IMR-90 (cell line): ENCODE measurements around the gene TBC1D22A. TPM values are rescaled to one million over a fixed set of nuclear protein-coding genes. Genes with fewer than 3 reads are reported as not detected.

Experiments used
- ATAC-seq: fragments of 200-7000 bp; cut with Tn5 transposase; 2 replicates; pipeline ENCODE4 v1.9.1; 2020; ENCODE audit warnings: low read depth, mild to moderate bottlenecking, moderate library complexity
- BruUV-seq: library from RNA; stranded (reverse); fragments of 400-500 nt; replicated peaks from 2 replicates; lab custom pipeline; 2021; lab: Mats Ljungman, UMichigan
- CTCF ChIA-PET: fragments of 300-600 bp; formaldehyde crosslinking; extraction: SDS; loops from one replicate; lab custom pipeline; 2021; ENCODE audit warnings: antibody characterized with exemption; lab: Yijun Ruan, JAX
- POLR2A ChIA-PET: fragments of 300-600 bp; sonication (Branson Sonifier 250); formaldehyde crosslinking; loops from one replicate; lab custom pipeline; 2022; ENCODE audit warnings: antibody characterized with exemption; ENCODE audit not compliant: unreplicated experiment; lab: Charles Lee
- DNase-seq: peaks from one replicate; pipeline ENCODE4 v3.0.0; 2013
- H2AFZ ChIP-seq: replicated peaks from 2 replicates; pipeline ENCODE3; 2013; ENCODE audit warnings: low read length, mild to moderate bottlenecking; ENCODE audit not compliant: poor library complexity
- H2AK5ac ChIP-seq: 2 replicates; pipeline ENCODE4 v1.6.1; 2013; ENCODE audit warnings: low read depth, low read length, inconsistent platforms
- H2AK9ac ChIP-seq: replicated peaks from 2 replicates; pipeline ENCODE3; 2013; ENCODE audit warnings: mild to moderate bottlenecking, low read depth, low read length, moderate library complexity; ENCODE audit not compliant: poor library complexity
- H2BK120ac ChIP-seq: 2 replicates; pipeline ENCODE4 v1.6.1; 2013; ENCODE audit warnings: low read depth, low read length, inconsistent platforms
- H2BK15ac ChIP-seq: 3 replicates; pipeline ENCODE4 v1.6.1; 2013; ENCODE audit warnings: low read depth, low read length, inconsistent platforms
- H2BK20ac ChIP-seq: 2 replicates; pipeline ENCODE4 v1.6.1; 2013; ENCODE audit warnings: low read depth, mild to moderate bottlenecking, inconsistent platforms, low read length, moderate library complexity
- H2BK5ac ChIP-seq: 2 replicates; pipeline ENCODE4 v1.6.1; 2013; ENCODE audit warnings: mild to moderate bottlenecking, low read depth, low read length, inconsistent platforms; ENCODE audit not compliant: poor library complexity, severe bottlenecking
- H3K14ac ChIP-seq: replicated peaks from 2 replicates; pipeline ENCODE4 v1.6.1; 2013; ENCODE audit warnings: low read depth, low read length, inconsistent platforms
- H3K18ac ChIP-seq: 2 replicates; pipeline ENCODE4 v1.6.1; 2013; ENCODE audit warnings: low read depth, low read length, control low read depth
- H3K23ac ChIP-seq: 2 replicates; pipeline ENCODE4 v1.6.1; 2013; ENCODE audit warnings: low read depth, low read length, inconsistent platforms
- H3K27ac ChIP-seq: 2 replicates; pipeline ENCODE4 v1.5.1; 2013; ENCODE audit warnings: mild to moderate bottlenecking, control low read depth, low read length; ENCODE audit not compliant: insufficient read depth
- H3K27me3 ChIP-seq: 2 replicates; pipeline ENCODE4 v1.6.1; 2013; ENCODE audit warnings: low read length; ENCODE audit not compliant: control insufficient read depth, insufficient read depth
- H3K36me3 ChIP-seq: 2 replicates; pipeline ENCODE4 v1.6.1; 2013; ENCODE audit warnings: low read length, mixed read lengths; ENCODE audit not compliant: control insufficient read depth, insufficient read depth
- H3K4ac ChIP-seq: 2 replicates; pipeline ENCODE4 v1.6.1; 2013; ENCODE audit warnings: low read depth, low read length, inconsistent platforms
- H3K4me1 ChIP-seq: 2 replicates; pipeline ENCODE4 v1.6.1; 2013; ENCODE audit warnings: low read length, mixed read lengths; ENCODE audit not compliant: control insufficient read depth, insufficient read depth
- H3K4me2 ChIP-seq: 2 replicates; pipeline ENCODE4 v1.6.1; 2013; ENCODE audit warnings: low read depth, mild to moderate bottlenecking, control low read depth, low read length, moderate library complexity
- H3K4me3 ChIP-seq: 2 replicates; pipeline ENCODE4 v1.5.1; 2013; ENCODE audit warnings: low read depth, mild to moderate bottlenecking, control low read depth, low read length, moderate library complexity; ENCODE audit not compliant: insufficient read depth
- H3K56ac ChIP-seq: 2 replicates; pipeline ENCODE4 v1.6.1; 2013; ENCODE audit warnings: low read length, inconsistent platforms; ENCODE audit not compliant: insufficient read depth; ENCODE audit errors: extremely low read depth
- H3K79me1 ChIP-seq, 2 experiments: 2 replicates each; pipeline ENCODE4 v1.6.1; 2013; ENCODE audit warnings: low read length in 2 of 2, inconsistent platforms in 1 of 2, low read depth in 1 of 2
- H3K9ac ChIP-seq: 2 replicates; pipeline ENCODE4 v1.6.1; 2013; ENCODE audit warnings: low read depth, low read length, control low read depth
- H3K9me1 ChIP-seq: 2 replicates; pipeline ENCODE4 v1.6.1; 2013; ENCODE audit warnings: low read length, inconsistent platforms; ENCODE audit not compliant: insufficient read depth
- H3K9me3 ChIP-seq: 2 replicates; pipeline ENCODE4 v1.6.1; 2013; ENCODE audit warnings: low read length; ENCODE audit not compliant: control insufficient read depth, insufficient read depth
- H4K20me1 ChIP-seq: 2 replicates; pipeline ENCODE4 v1.6.1; 2013; ENCODE audit warnings: low read length, inconsistent platforms; ENCODE audit not compliant: insufficient read depth
- H4K5ac ChIP-seq: 2 replicates; pipeline ENCODE4 v1.6.1; 2013; ENCODE audit warnings: mild to moderate bottlenecking, low read depth, low read length, control low read depth
- H4K8ac ChIP-seq, 2 experiments: 2 replicates each; pipeline ENCODE4 v1.6.1; 2013; ENCODE audit warnings: low read depth in 2 of 2, low read length in 2 of 2, control low read depth in 1 of 2, inconsistent platforms in 1 of 2
- H4K91ac ChIP-seq: 2 replicates; pipeline ENCODE4 v1.6.1; 2013; ENCODE audit warnings: low read depth, low read length, inconsistent platforms; ENCODE audit not compliant: insufficient read depth
- ELK1 ChIP-seq: fragments of 150-350 bp; IDR thresholded peaks from 2 replicates; pipeline ENCODE4 v1.6.1; 2016; ENCODE audit warnings: low read depth, mild to moderate bottlenecking, low read length, moderate library complexity, borderline replicate concordance
- MAFK ChIP-seq: IDR thresholded peaks from 2 replicates; pipeline ENCODE4 v1.6.1; 2012; ENCODE audit warnings: low read depth, low read length, improper control_type of control experiment
- MAZ ChIP-seq: IDR thresholded peaks from 2 replicates; pipeline ENCODE4 v1.6.1; 2012; ENCODE audit warnings: low read depth, mild to moderate bottlenecking, low read length, improper control_type of control experiment, moderate library complexity, borderline replicate concordance
- MXI1 ChIP-seq: IDR thresholded peaks from 2 replicates; pipeline ENCODE4 v1.6.1; 2012; ENCODE audit warnings: low read depth, mild to moderate bottlenecking, low read length, moderate library complexity, borderline replicate concordance
- WGBS, 2 experiments: methylation state at CpG; one replicate each; pipeline versions ENCODE4 v1.1.5 to v1.1.7; 2013; ENCODE audit warnings: missing lambda C conversion rate in 2 of 2; ENCODE audit not compliant: insufficient read length in 1 of 2; ENCODE audit errors: extremely low coverage in 2 of 2; 5-methylcytosine and 5-hydroxymethylcytosine counted together
- dilution Hi-C: fragments of 300-500 bp; cut with HindIII; formaldehyde crosslinking; loops from one replicate; pipeline ENCODE4 v1.14.3; 2018; ENCODE audit warnings: low sequenced_read_pairs; ENCODE audit not compliant: unreplicated experiment
- in situ Hi-C: fragments of 300-500 bp; cut with MboI; formaldehyde crosslinking; loops from 3 replicates; pipeline ENCODE4 v1.14.3; 2019; ENCODE audit warnings: low sequenced_read_pairs, inconsistent platforms, mixed read lengths
- intact Hi-C: fragments of 100-400 bp; cut with micrococcal nuclease; formaldehyde crosslinking; loops from 2 replicates; pipeline ENCODE4 v1.10.0; 2022
- polyA plus RNA-seq, 3 experiments: library from polyadenylated mRNA; depleted of rRNA; stranded (reverse); fragments of >200 nt; gene quantifications; 2 replicates each; pipeline ENCODE4 v1.2.3, GENCODE V29; 2012; ENCODE audit warnings: low replicate concordance in 1 of 3
- total RNA-seq: library from RNA; depleted of rRNA; stranded (reverse); fragments of >200 nt; gene quantifications from 2 replicates; pipeline ENCODE4 v1.2.3, GENCODE V29; 2012

The TBC1D22A gene
- total and polyA plus RNA-seq, 2 of the 4 experiments (the other 2 are of a cell fraction), result 9.0 to 16.7 TPM

GRCh38 chr22:47067321-47067890 is 305.0 kb downstream of the TBC1D22A start:
- no peak overlapping the region for H3K4me2 ChIP-seq
- H2AFZ ChIP-seq, result no peak overlapping the region
- intact Hi-C loops (no loop called here), dilution Hi-C loops (no loop called here), in situ Hi-C loops (no loop called here)
- H2BK15ac ChIP-seq, result no peak overlapping the region
- no peak overlapping the region for H3K4ac ChIP-seq
- ChIA-PET CTCF (no interaction called here), POLR2A (no interaction called here)
- no peak overlapping the region for H3K4me3 ChIP-seq
- no peak overlapping the region for H2BK20ac ChIP-seq
- H3K4me1 ChIP-seq, result no peaks in the 10 kb centered on the region
- 0 out of 2 replicates have a peak, but pooled peaks cover 1% of the 10 kb centered on the region for H3K36me3 ChIP-seq
- H3K9me3 ChIP-seq, result no peaks in the 10 kb centered on the region
- H2AK9ac ChIP-seq, result no peak overlapping the region
- H2AK5ac ChIP-seq, result no peak overlapping the region
- no peak overlapping the region for H3K56ac ChIP-seq
- WGBS, 2 experiments, result 99% methylated on average over 6 of the region's 13 CpGs; no CpG with 5 or more reads in 1 of the 2 experiments
- ATAC-seq (no peak), DNase-seq (no peak)
- H3K27me3 ChIP-seq, result no peaks in the 10 kb centered on the region
- no peak overlapping the region for H3K9ac ChIP-seq
- no peak overlapping the region for H3K23ac ChIP-seq
- no TSS peak for BruUV-seq
- H4K5ac ChIP-seq, result no peak overlapping the region
- H3K27ac ChIP-seq, result no peak overlapping the region
- peaks cover 7 to 8% of the 10 kb centered on the region in 2 experiments; a peak in 3 of 4 replicates for H3K79me1 ChIP-seq
- H2BK5ac ChIP-seq, result no peak overlapping the region
- TF ChIP-seq MAFK (no peak), ELK1 (no peak), MAZ (no peak), MXI1 (no peak)
- H4K8ac ChIP-seq, result no peak overlapping the region
- H3K18ac ChIP-seq, result no peak overlapping the region
- H2BK120ac ChIP-seq, result no peak overlapping the region
- no peak overlapping the region for H3K14ac ChIP-seq
- no peak overlapping the region for H4K91ac ChIP-seq
- H4K20me1 ChIP-seq, result peaks cover 5% of the 10 kb centered on the region
- H3K9me1 ChIP-seq, result peaks cover 13% of the 10 kb centered on the region; the same call in 1 of the 2 replicates
